HEK293 (cell line): ENCODE data around the gene TIGD3.

Experiments
- CTCF ChIA-PET: fragments of 350-600 bp; formaldehyde crosslinking; extraction: SDS; loops from one replicate; lab custom pipeline; 2021; ENCODE audit warnings: antibody characterized with exemption; lab: Yijun Ruan, JAX
- POLR2A ChIA-PET: fragments of 300-600 bp; formaldehyde crosslinking; extraction: SDS; loops from one replicate; lab custom pipeline; 2020; ENCODE audit warnings: antibody characterized with exemption, inconsistent platforms; lab: Yijun Ruan, JAX
- H3K27ac ChIP-seq: fragments of 200-500 bp; sonication (Bioruptor generic); 2 replicates; pipeline ENCODE4 v1.5.1; 2014; ENCODE audit warnings: low read depth, low read length, control low read depth, inconsistent platforms; ENCODE audit errors: extremely low read depth
- H3K36me3 ChIP-seq, 2 experiments: fragments of 200-500 bp in 1 of 2; sonication (Bioruptor generic) in 1 of 2; 1 replicate in 1 of 2; 2 replicates in 1 of 2; pipeline ENCODE4 v1.5.1; 2014 to 2017; ENCODE audit warnings: inconsistent platforms in 2 of 2, low read length in 2 of 2; ENCODE audit not compliant: control insufficient read depth in 2 of 2, insufficient read depth in 1 of 2
- H3K4me1 ChIP-seq: fragments of 200-500 bp; sonication (Bioruptor generic); 2 replicates; pipeline ENCODE4 v1.5.1; 2014; ENCODE audit warnings: mild to moderate bottlenecking, low read length, inconsistent platforms; ENCODE audit not compliant: control insufficient read depth, insufficient read depth
- H3K4me3 ChIP-seq: 2 replicates; pipeline ENCODE4 v1.5.1; 2011; ENCODE audit warnings: low read depth, mild to moderate bottlenecking, control low read depth, low read length, moderate library complexity
- H3K9me3 ChIP-seq: fragments of 200-500 bp; sonication (Bioruptor generic); 2 replicates; pipeline ENCODE4 v1.5.1; 2014; ENCODE audit warnings: low read depth, low read length, inconsistent platforms; ENCODE audit not compliant: control insufficient read depth, insufficient read depth
- CTCF ChIP-seq: fragments of 450-650 bp; formaldehyde crosslinking; IDR thresholded peaks from 2 replicates; pipeline ENCODE4 v1.5.1; 2016; ENCODE audit warnings: missing biosample characterization, missing genetic modification characterization
- GLI2 ChIP-seq: fragments of 450-650 bp; formaldehyde crosslinking; IDR thresholded peaks from 2 replicates; pipeline ENCODE4; 2017; ENCODE audit warnings: missing biosample characterization, missing genetic modification characterization, low read depth, borderline replicate concordance
- HIC1 ChIP-seq: fragments of 450-650 bp; formaldehyde crosslinking; IDR thresholded peaks from 2 replicates; pipeline ENCODE4 v1.5.1; 2016; ENCODE audit warnings: missing biosample characterization, missing genetic modification characterization
- HOXD13 ChIP-seq: sonication (generic); formaldehyde crosslinking; IDR thresholded peaks from 2 replicates; pipeline ENCODE4 v1.8.0; 2022; ENCODE audit warnings: missing genetic modification reagents, borderline replicate concordance
- KLF17 ChIP-seq: fragments of 450-650 bp; formaldehyde crosslinking; IDR thresholded peaks from 2 replicates; pipeline ENCODE4 v1.5.1; 2016; ENCODE audit warnings: missing biosample characterization, missing genetic modification characterization
- PRDM1 ChIP-seq: fragments of 450-650 bp; formaldehyde crosslinking; IDR thresholded peaks from 2 replicates; pipeline ENCODE4; 2016; ENCODE audit warnings: missing biosample characterization, missing genetic modification characterization
- PRDM6 ChIP-seq: fragments of 450-650 bp; formaldehyde crosslinking; IDR thresholded peaks from 2 replicates; pipeline ENCODE4 v1.5.1; 2017; ENCODE audit warnings: missing biosample characterization, missing genetic modification characterization
- TCF7L2 ChIP-seq: IDR thresholded peaks from 2 replicates; pipeline ENCODE4 v1.6.1; 2011; ENCODE audit warnings: low read depth, mild to moderate bottlenecking, inconsistent platforms, low read length, moderate library complexity, borderline replicate concordance
- WT1 ChIP-seq: fragments of 450-650 bp; formaldehyde crosslinking; IDR thresholded peaks from 2 replicates; pipeline ENCODE4 v1.5.1; 2016; ENCODE audit warnings: missing biosample characterization, missing genetic modification characterization
- ZBTB26 ChIP-seq: fragments of 450-650 bp; formaldehyde crosslinking; optimal IDR thresholded peaks from 2 replicates; pipeline ENCODE3; 2016; ENCODE audit warnings: missing biosample characterization, mild to moderate bottlenecking, missing genetic modification characterization
- ZNF311 ChIP-seq: fragments of 450-650 bp; formaldehyde crosslinking; IDR thresholded peaks from 2 replicates; pipeline ENCODE4 v1.5.1; 2017; ENCODE audit warnings: missing biosample characterization, missing genetic modification characterization, borderline replicate concordance
- ZNF341 ChIP-seq: fragments of 450-650 bp; formaldehyde crosslinking; IDR thresholded peaks from 2 replicates; pipeline ENCODE4; 2016; ENCODE audit warnings: low read depth, missing biosample characterization, missing genetic modification characterization
- ZNF473 ChIP-seq: fragments of 450-650 bp; formaldehyde crosslinking; IDR thresholded peaks from 2 replicates; pipeline ENCODE4 v1.5.1; 2017; ENCODE audit warnings: missing biosample characterization, missing genetic modification characterization
- ZNF488 ChIP-seq: fragments of 450-650 bp; formaldehyde crosslinking; IDR thresholded peaks from 2 replicates; pipeline ENCODE4 v1.5.1; 2016; ENCODE audit warnings: missing biosample characterization, missing genetic modification characterization
- ZNF518A ChIP-seq: fragments of 450-650 bp; formaldehyde crosslinking; conservative IDR thresholded peaks from 2 replicates; pipeline ENCODE4 v1.5.1; 2016; ENCODE audit warnings: low read depth, missing biosample characterization, missing genetic modification characterization
- ZNF555 ChIP-seq: fragments of 450-650 bp; formaldehyde crosslinking; conservative IDR thresholded peaks from 2 replicates; pipeline ENCODE4 v1.5.1; 2017; ENCODE audit warnings: missing biosample characterization, mild to moderate bottlenecking, missing genetic modification characterization, inconsistent platforms
- ZNF76 ChIP-seq: fragments of 450-650 bp; formaldehyde crosslinking; IDR thresholded peaks from 2 replicates; pipeline ENCODE4; 2016; ENCODE audit warnings: low read depth, missing biosample characterization, missing genetic modification characterization, borderline replicate concordance
- ZNF777 ChIP-seq: fragments of 450-650 bp; formaldehyde crosslinking; IDR thresholded peaks from 2 replicates; pipeline ENCODE4 v1.5.1; 2017; ENCODE audit warnings: missing biosample characterization, missing genetic modification characterization, borderline replicate concordance
- ZSCAN23 ChIP-seq: fragments of 450-650 bp; formaldehyde crosslinking; IDR thresholded peaks from 2 replicates; pipeline ENCODE4 v1.5.1; 2016; ENCODE audit warnings: missing biosample characterization, missing genetic modification characterization

Gene TIGD3

GRCh38 chr11:65362320-65362931, 7.9 kb downstream of the TIGD3 start:
- Histone ChIP-seq H3K9me3 (no peaks in the 10 kb centered on the region), H3K36me3 (no peaks in the 10 kb centered on the region), H3K4me1 (no peaks in the 10 kb centered on the region), H3K4me3 (no peak overlapping the region), H3K27ac (no peak overlapping the region)
- ChIA-PET CTCF (interaction anchor here (0.9 to 2.0 kb wide), 4 partner anchors 9 to 106 kb away, joined by 3 to 4 read pairs (median 4); partner anchors contain the start of gene CDC42EP2), POLR2A (interaction anchor here (0.6 to 1.9 kb wide), 3 partner anchors 60 to 87 kb away, joined by 3 to 9 read pairs (median 4); partner anchors contain the start of gene NEAT1)
- TF ChIP-seq TCF7L2 (no peak), PRDM1 (0 out of 2 replicates have a peak, but pooled peaks have one; percentile 33), KLF17 (tag by site-specific recombination) (no peak), ZNF518A (tag by site-specific recombination) (no peak), ZNF555 (no peak), ZNF341 (tag by site-specific recombination) (no peak)

- ChIA-PET CTCF (interaction anchor here (1.2 to 2.0 kb wide), 2 partner anchors 10 to 106 kb away, joined by 3 to 4 read pairs; no protein-coding TSS in a partner anchor), POLR2A (interaction anchor here (0.6 to 1.9 kb wide), 3 partner anchors 60 to 87 kb away, joined by 3 to 9 read pairs (median 4); partner anchors contain the start of gene NEAT1)
- no peak overlapping the region for H3K27ac ChIP-seq
- H3K36me3 ChIP-seq: no peaks in the 10 kb centered on the region
- H3K4me1 ChIP-seq: no peaks in the 10 kb centered on the region
- no peak overlapping the region for H3K4me3 ChIP-seq
- H3K9me3 ChIP-seq: no peaks in the 10 kb centered on the region
- TF ChIP-seq ZBTB26 (tag by site-specific recombination) (no peak), ZNF311 (tag by site-specific recombination) (no peak), PRDM6 (no peak), GLI2 (tag by site-specific recombination) (no peak), CTCF (tag by site-specific recombination) (no peak), WT1 (tag by site-specific recombination) (no peak), HIC1 (tag by site-specific recombination) (no peak), ZNF473 (tag by site-specific recombination) (no peak), ZNF777 (tag by site-specific recombination) (no peak), HOXD13 (CRISPR knock-in tag) (no peak), ZNF488 (tag by site-specific recombination) (no peak), ZNF76 (tag by site-specific recombination) (no peak), ZSCAN23 (tag by site-specific recombination) (no peak)
Observed at GRCh38 chr11:65362966-65363365, 8.4 kb downstream of the TIGD3 start.
